ENCODE data around the gene NME7. TPM values are rescaled to one million over a fixed set of nuclear protein-coding genes. Genes with fewer than 3 reads are reported as not detected.
A peak's percentile ranks its signal among the peaks of the same experiment; 100 is the strongest.

NME7 gene
- total RNA-seq, 1 experiment from 2014 or later, result 30.3 TPM

- no peaks in the 10 kb centered on the region for H3K27me3 ChIP-seq (ENCODE audit: control insufficient read depth, insufficient read depth, low read length)
- POLR2A ChIA-PET, result no interaction called here
- TF ChIP-seq CTCF (IDR thresholded peaks at IDR 0.05) (no peak), TCF7L2 (IDR thresholded peaks at IDR 0.05; ENCODE audit: low read depth, low read length) (no peak), REST (IDR thresholded peaks at IDR 0.05; ENCODE audit: insufficient read depth in 1 of 2, low read depth in 2 of 2, low read length in 1 of 2) (no peak), SIN3A (IDR thresholded peaks at IDR 0.05; ENCODE audit: borderline replicate concordance, insufficient read depth, low read depth, low read length) (no peak), POLR2AphosphoS5 (IDR thresholded peaks at IDR 0.05; ENCODE audit: low read depth, low read length) (no peak)
- CTCF ChIA-PET, result no interaction called here
- H3K4me3 ChIP-seq (ENCODE audit: low read depth in 2 of 2, low read length in 2 of 2), result peak overlapping the region in 1 of 2 experiments; percentile 17; a peak in 2 of 4 replicates
- ATAC-seq, result peak; percentile 69
- peaks cover 5% of the 10 kb centered on the region; the same call in 1 of the 2 replicates for H3K36me3 ChIP-seq (ENCODE audit: control insufficient read depth, insufficient read depth, low read length)
- DNase-seq (ENCODE audit: low read depth, low spot score), result peak; percentile 85
- intact Hi-C loops (cut with micrococcal nuclease; ENCODE audit: unreplicated experiment) (no loop called here), in situ Hi-C loops (cut with HindIII; ENCODE audit: low pct_unique_long_range_greater_than_20kb, low sequenced_read_pairs) (no loop called here)
- no TSS peak for BruUV-seq (replicated peaks)
- peak overlapping the region; percentile 72 for H3K27ac ChIP-seq (ENCODE audit: low read length)
- H3K4me1 ChIP-seq (ENCODE audit: control insufficient read depth, insufficient read depth, low read length), result peaks cover 52% of the 10 kb centered on the region
- H3K9me3 ChIP-seq (ENCODE audit: control insufficient read depth, insufficient read depth, low read depth, low read length), result no peaks in the 10 kb centered on the region
Measured at GRCh38 chr1:169113613-169114119, 253.9 kb downstream of the NME7 start.

- Histone ChIP-seq H3K27ac (ENCODE audit: low read length) (peak overlapping the region; percentile 96), H3K9me3 (ENCODE audit: control insufficient read depth, insufficient read depth, low read depth, low read length) (no peaks in the 10 kb centered on the region), H3K4me1 (ENCODE audit: control insufficient read depth, insufficient read depth, low read length) (peaks cover 52% of the 10 kb centered on the region), H3K4me3 (ENCODE audit: low read depth in 2 of 2, low read length in 2 of 2) (no peak overlapping the region), H3K36me3 (ENCODE audit: control insufficient read depth, insufficient read depth, low read length) (peaks cover 7% of the 10 kb centered on the region), H3K27me3 (ENCODE audit: control insufficient read depth, insufficient read depth, low read length) (no peaks in the 10 kb centered on the region)
- intact Hi-C loops (cut with micrococcal nuclease; ENCODE audit: unreplicated experiment) (no loop called here), in situ Hi-C loops (cut with HindIII; ENCODE audit: low pct_unique_long_range_greater_than_20kb, low sequenced_read_pairs) (no loop called here)
- BruUV-seq (replicated peaks), result TSS peak; percentile 11
- ATAC-seq (no peak), DNase-seq (ENCODE audit: low read depth, low spot score) (no peak)
- POLR2A ChIA-PET, result interaction anchor here (0.6 to 0.9 kb wide), 2 partner anchors 14 to 255 kb away, joined by 3 to 7 read pairs; partner anchors contain the start of gene NME7
- TF ChIP-seq TCF7L2 (IDR thresholded peaks at IDR 0.05; ENCODE audit: low read depth, low read length), result no peak
- TF ChIP-seq SIN3A (IDR thresholded peaks at IDR 0.05; ENCODE audit: borderline replicate concordance, insufficient read depth, low read depth, low read length), result no peak
- TF ChIP-seq POLR2AphosphoS5 (IDR thresholded peaks at IDR 0.05; ENCODE audit: low read depth, low read length), result no peak
- TF ChIP-seq REST (IDR thresholded peaks at IDR 0.05; ENCODE audit: insufficient read depth in 1 of 2, low read depth in 2 of 2, low read length in 1 of 2), result no peak
- TF ChIP-seq CTCF (IDR thresholded peaks at IDR 0.05), result no peak
- CTCF ChIA-PET, result no interaction called here
Measured at GRCh38 chr1:169112241-169112640, 255.4 kb downstream of the NME7 start.
